Measurements from ENCODE around the gene KIAA1217.

DNA sequence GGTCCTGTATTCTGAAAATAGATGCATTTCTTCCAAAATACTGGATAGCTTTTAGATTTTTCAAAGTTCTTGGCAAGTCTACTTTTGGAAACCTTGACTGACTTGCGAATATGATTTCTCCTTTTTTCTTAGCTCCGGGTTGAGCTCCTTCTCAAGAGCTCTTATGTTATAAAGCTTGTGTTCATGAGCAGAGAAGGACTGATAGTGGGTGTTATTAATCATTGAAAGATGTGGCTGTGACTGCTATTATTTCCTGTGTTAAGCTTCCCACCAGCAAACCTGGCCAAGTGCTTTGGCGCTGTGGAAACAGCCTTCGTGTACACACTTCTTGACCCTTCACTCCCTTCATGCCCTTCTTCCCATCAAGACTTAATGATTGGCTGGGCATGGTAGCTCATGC lies 98.2 kb downstream of the KIAA1217 start:
- TF ChIP-seq, protein P1, sequence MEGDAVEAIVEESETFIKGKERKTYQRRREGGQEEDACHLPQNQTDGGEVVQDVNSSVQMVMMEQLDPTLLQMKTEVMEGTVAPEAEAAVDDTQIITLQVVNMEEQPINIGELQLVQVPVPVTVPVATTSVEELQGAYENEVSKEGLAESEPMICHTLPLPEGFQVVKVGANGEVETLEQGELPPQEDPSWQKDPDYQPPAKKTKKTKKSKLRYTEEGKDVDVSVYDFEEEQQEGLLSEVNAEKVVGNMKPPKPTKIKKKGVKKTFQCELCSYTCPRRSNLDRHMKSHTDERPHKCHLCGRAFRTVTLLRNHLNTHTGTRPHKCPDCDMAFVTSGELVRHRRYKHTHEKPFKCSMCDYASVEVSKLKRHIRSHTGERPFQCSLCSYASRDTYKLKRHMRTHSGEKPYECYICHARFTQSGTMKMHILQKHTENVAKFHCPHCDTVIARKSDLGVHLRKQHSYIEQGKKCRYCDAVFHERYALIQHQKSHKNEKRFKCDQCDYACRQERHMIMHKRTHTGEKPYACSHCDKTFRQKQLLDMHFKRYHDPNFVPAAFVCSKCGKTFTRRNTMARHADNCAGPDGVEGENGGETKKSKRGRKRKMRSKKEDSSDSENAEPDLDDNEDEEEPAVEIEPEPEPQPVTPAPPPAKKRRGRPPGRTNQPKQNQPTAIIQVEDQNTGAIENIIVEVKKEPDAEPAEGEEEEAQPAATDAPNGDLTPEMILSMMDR (conservative IDR thresholded peaks at IDR 0.05 in 1 of 2, IDR thresholded peaks at IDR 0.05 in 1 of 2; ENCODE audit: extremely low read depth in 1 of 2, insufficient read depth in 1 of 2, low read depth in 1 of 2, low read length in 2 of 2): no peak
- TF ChIP-seq EZH2 (IDR thresholded peaks at IDR 0.05; ENCODE audit: borderline replicate concordance, low read length): no peak
